NCI-H1436 (cell line): ENCODE results near the gene HEXIM1.
A peak's percentile ranks its signal among the peaks of the same experiment; 100 is the strongest.

Experiments used
- DNase-seq: peaks from one replicate; lab custom pipeline; 2025; lab: John Stamatoyannopoulos, UW

Gene HEXIM1

DNA sequence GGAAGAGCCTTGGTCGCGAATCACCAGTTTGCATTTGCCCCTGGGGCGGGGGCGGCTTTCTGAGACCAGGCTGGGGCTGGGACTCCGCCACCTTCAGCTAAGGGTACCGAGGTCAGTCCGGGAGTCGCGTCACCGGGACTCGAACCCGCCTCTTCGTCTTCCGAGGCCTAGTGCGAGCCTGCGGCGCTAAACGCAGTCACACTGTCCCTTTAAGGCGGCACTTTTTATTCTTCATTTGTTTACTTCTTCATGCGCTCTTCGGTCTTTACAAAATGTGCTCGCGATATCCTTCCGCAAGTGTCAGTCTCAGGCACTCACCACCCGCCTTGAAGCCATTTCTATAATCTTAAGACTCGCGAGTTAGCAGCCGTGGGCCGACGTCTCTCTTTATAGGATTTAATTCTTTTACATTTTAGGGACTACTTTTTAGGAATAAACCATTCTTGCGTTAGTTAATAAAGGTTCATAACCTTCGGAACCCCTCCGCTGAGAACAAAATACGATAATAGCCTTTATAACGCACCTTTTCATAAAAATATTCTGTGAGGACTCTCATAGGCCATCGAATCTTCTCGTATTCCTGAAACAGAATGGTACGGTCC is 593 bp upstream of the HEXIM1 start:
- DNase-seq, result peak; percentile 95

- peak; percentile 70 for DNase-seq
These were observed 878 bp downstream of the HEXIM1 start for GRCh38 chr17:45149037-45149668.

GRCh38 chr17:45149669-45150664 is 1.7 kb downstream of the HEXIM1 start:
- peak; percentile 26 for DNase-seq

- DNase-seq, result peak; percentile 24
These were observed 2.9 kb downstream of the HEXIM1 start for GRCh38 chr17:45150911-45151809.

- no peak for DNase-seq
These were observed 6.8 kb downstream of the HEXIM1 start for GRCh38 chr17:45155029-45155428.

DNA sequence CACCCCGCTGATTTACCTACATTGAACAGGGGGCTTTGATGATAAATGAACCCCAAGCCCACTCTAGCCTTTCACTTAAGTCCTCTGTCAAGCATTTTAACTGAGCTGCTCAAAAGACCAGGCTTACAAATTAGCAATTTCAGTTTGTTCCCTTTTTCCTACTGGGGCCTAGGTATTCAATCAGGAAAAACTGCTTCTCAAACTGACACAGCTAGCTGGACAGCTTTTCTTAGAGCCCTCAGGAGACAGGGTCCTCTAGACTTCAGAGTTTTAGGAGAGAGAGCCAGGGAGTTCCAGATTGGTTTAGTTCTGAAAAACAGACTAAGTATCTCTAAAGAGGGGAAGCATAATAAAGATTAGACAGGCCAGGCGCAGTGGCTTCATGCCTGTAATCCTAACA is 7.2 kb downstream of the HEXIM1 start:
- DNase-seq, result no peak

DNA sequence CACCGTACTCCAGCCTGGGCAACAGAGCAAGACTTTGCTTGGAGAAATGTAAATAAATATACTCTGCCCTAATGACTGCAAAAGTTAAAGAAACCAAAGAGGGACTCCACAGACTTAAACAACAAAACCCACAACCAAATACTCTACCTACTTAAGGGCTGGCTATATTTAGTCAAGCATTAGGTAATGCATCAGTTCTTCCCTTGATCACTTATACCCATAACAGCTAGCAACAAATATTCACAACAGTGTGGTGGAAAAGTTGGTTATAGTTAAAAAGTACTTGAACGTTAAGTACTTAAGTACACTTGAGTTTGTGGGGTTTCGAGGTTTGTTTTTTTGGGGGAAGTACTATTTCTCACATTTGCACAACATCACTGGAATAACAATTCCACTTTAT is 8.0 kb downstream of the HEXIM1 start:
- DNase-seq, result no peak

GRCh38 chr17:45160447-45161287 is 12.4 kb downstream of the HEXIM1 start:
- peak; percentile 79 for DNase-seq

DNA sequence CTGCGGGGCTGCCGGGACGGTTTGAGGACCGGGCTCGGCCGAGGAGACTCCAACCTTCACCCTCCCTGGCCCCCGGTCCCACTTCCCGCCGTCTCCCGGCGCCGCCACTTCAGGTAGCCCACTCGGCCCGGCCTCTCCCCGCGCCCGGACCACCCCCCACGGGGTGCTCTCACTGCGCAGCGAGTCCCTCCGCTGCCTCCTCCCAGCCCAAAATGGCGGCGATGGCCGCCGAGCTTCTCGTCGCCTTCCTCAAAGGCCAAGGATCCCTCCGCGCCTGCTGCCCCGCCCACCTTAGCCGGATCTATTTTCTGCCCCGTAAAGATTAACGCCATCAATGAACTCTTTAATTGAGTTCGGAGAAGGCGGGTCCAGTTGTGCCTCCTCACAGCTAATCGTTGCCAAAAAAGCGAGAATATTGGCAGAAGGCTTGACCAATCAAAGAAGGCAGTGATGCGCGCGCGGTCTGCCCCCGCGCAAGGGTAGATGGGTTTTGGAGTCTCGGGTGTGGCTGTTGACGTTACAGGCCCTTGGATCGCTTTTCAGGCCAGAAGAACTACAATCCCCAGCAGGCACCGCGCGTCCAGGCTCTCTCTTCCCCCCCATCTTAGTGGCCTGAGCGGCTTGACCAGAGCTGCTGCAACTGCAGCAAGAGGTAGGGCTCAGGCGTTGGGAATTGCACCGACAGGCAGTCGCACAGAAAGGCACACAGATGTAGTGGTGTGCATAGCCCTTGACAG is 13.2 kb downstream of the HEXIM1 start, which contains the start of gene HEXIM2:
Gene HEXIM2, plus strand, starts transcription at position 588 of the 737 bp plus-strand sequence. CDS start 919 bp downstream, outside the sequence.
- peak; percentile 100 for DNase-seq

DNA sequence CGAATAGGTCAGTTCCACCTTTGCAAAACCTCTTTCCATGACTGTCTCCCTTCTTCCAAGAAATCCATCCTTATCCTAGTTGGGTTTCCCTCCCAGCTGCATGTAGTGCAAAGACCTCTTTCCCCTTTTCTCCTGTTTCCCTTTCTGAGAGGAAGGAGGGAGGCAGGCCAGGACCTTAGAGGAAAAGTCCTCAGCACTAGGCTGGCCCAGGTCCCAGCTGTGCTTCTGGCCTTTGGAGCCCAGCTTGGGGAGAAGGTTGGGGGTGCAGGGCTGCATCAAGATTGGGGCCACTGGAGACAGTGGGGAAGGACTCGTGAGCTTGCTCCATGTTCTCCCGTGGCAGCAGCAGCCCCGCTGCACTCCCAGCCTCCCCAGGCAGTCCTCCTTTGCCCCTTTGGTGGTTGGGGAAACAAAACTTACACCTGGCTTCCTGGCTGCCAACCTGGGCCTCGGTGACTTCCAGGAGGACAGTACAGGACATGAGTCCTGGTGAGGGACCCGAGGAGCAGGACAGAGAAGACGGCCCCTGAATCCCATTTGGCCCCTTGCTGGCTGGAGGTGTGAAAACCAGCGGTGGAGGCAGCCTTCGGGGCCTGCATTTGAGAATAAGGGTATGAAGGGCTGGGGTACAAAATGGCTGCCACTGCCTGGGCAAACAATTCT is 13.9 kb downstream of the HEXIM1 start:
- DNase-seq, result no peak

DNA sequence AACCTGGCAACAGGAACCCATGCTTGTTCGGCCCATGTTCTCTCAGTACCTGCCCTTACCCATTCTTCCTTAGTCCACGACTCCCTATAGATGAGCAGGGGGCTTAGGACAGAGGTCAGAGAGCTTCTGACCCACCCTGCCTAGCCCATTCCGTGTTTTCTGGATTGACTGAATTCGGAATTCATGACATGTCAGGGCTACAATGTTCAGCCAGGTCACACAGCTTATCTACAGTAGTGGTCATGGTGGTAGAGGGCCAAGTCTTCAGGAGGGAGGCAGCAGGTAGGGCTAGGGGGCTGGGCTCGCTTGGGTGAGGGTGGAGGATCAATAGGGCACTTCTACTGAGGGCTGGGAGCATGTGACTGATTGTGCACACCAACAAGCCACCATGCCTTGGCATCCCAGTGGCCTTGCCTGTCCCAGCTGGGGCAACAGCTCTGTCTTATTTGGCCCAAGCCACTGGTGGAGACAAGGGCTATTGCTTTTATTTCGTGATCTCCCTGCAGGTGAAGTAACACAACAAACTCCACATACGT is 16.5 kb downstream of the HEXIM1 start:
- no peak for DNase-seq

DNA sequence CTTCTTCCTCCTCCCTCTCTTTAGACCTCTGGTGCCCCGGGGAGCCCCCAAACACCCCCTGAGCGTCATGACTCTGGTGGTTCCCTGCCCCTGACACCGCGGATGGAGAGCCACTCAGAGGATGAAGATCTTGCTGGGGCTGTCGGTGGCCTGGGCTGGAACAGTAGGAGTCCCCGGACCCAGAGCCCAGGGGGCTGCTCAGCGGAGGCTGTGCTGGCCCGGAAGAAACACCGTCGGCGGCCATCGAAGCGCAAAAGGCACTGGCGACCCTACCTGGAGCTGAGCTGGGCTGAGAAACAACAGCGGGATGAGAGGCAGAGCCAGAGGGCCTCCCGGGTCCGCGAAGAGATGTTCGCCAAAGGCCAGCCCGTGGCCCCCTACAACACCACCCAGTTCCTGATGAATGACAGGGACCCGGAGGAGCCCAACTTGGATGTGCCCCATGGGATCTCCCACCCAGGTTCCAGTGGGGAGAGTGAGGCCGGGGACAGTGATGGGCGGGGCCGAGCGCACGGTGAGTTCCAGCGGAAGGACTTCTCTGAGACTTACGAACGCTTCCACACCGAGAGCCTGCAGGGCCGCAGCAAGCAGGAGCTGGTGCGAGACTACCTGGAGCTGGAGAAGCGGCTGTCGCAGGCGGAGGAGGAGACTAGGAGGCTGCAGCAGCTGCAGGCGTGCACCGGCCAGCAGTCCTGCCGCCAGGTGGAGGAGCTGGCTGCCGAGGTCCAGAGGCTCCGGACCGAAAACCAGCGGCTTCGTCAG is 20.9 kb downstream of the HEXIM1 start:
- no peak for DNase-seq

DNA sequence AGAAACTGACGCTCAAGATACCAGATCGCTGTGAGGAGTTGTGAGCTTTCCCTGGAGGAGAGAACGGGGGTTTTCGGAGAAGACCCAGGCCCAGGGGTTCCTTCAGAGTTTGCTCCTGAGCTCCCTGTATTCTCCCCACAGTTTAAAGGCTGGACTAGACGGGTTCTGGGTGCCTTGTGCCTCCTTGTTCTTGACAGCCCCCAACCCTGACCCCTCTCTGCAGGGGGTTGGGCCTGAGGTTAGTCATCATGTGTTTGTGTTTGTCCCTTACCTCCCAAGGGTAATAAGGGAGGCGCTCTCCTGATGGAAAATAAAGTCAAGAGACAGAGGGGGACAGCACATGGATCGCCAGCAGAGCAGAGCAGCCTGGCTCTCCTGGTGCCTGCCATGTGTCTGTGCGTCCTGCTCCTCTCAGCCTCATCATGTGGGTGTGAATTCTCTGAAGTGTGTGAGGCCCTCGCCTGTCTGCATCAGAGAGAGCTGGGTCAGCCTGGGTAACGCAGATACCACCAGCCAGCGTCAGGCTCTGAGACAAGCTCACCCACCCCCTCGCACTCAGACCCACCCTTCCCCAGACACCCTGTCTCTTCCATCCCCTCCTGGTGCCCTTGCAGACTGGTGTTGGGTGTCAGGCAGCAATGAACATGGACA is 22.1 kb downstream of the HEXIM1 start:
- no peak for DNase-seq

DNA sequence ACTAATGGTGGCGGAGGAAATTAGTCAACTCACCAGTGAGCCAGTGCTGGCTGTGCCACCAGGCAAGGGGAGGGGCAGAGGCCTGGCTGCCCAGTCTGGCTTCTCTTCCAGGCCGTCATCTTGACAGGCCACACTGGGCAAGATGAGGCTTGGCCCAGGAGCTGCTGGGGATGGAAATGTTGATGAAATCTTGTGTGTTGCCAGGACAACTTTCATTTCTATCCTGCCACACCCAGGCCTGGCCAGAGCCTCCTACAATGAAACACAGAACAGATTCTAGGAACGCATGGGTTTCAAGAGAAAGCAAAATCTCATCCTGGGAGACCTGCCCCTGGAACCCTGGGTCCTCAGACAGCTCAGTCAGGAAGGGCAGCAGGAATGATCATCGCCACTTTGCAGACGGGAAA is 22.7 kb downstream of the HEXIM1 start:
- DNase-seq, result no peak

- DNase-seq, result peak; percentile 4
These were observed 23.3 kb downstream of the HEXIM1 start for GRCh38 chr17:45171338-45172231.

DNA sequence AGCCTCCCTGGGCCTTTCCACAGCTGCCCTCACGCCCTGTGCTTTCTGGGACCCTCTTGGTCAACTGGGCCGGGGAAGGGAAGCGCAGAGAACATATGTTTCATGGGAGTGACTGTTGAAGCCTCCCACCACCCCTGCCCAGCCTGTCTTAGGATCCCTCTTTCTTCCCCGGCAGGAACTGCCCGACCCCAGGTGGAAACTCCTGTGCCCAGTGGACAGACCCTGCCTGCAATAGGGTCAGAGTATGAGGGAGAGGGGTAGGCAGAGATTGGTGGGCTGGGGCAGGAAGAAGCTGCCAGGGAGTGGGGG is 23.9 kb downstream of the HEXIM1 start:
- no peak for DNase-seq
